IMR-90 (cell line): ENCODE results near the gene RTL9. TPM values are rescaled to one million over a fixed set of nuclear protein-coding genes. Genes with fewer than 3 reads are reported as not detected.

Experiments used
- ATAC-seq: fragments of 200-7000 bp; cut with Tn5 transposase; 2 replicates; pipeline ENCODE4 v1.9.1; 2020; ENCODE audit warnings: low read depth, mild to moderate bottlenecking, moderate library complexity
- BruUV-seq: library from RNA; stranded (reverse); fragments of 400-500 nt; replicated peaks from 2 replicates; lab custom pipeline; 2021; lab: Mats Ljungman, UMichigan
- CTCF ChIA-PET: fragments of 300-600 bp; formaldehyde crosslinking; extraction: SDS; loops from one replicate; lab custom pipeline; 2021; ENCODE audit warnings: antibody characterized with exemption; lab: Yijun Ruan, JAX
- POLR2A ChIA-PET: fragments of 300-600 bp; sonication (Branson Sonifier 250); formaldehyde crosslinking; loops from one replicate; lab custom pipeline; 2022; ENCODE audit warnings: antibody characterized with exemption; ENCODE audit not compliant: unreplicated experiment; lab: Charles Lee
- DNase-seq: peaks from one replicate; pipeline ENCODE4 v3.0.0; 2013
- H2AFZ ChIP-seq: replicated peaks from 2 replicates; pipeline ENCODE3; 2013; ENCODE audit warnings: low read length, mild to moderate bottlenecking; ENCODE audit not compliant: poor library complexity
- H2AK5ac ChIP-seq: 2 replicates; pipeline ENCODE4 v1.6.1; 2013; ENCODE audit warnings: low read depth, low read length, inconsistent platforms
- H2AK9ac ChIP-seq: replicated peaks from 2 replicates; pipeline ENCODE3; 2013; ENCODE audit warnings: mild to moderate bottlenecking, low read depth, low read length, moderate library complexity; ENCODE audit not compliant: poor library complexity
- H2BK120ac ChIP-seq: 2 replicates; pipeline ENCODE4 v1.6.1; 2013; ENCODE audit warnings: low read depth, low read length, inconsistent platforms
- H2BK15ac ChIP-seq: 3 replicates; pipeline ENCODE4 v1.6.1; 2013; ENCODE audit warnings: low read depth, low read length, inconsistent platforms
- H2BK20ac ChIP-seq: 2 replicates; pipeline ENCODE4 v1.6.1; 2013; ENCODE audit warnings: low read depth, mild to moderate bottlenecking, inconsistent platforms, low read length, moderate library complexity
- H2BK5ac ChIP-seq: 2 replicates; pipeline ENCODE4 v1.6.1; 2013; ENCODE audit warnings: mild to moderate bottlenecking, low read depth, low read length, inconsistent platforms; ENCODE audit not compliant: poor library complexity, severe bottlenecking
- H3K14ac ChIP-seq: replicated peaks from 2 replicates; pipeline ENCODE4 v1.6.1; 2013; ENCODE audit warnings: low read depth, low read length, inconsistent platforms
- H3K18ac ChIP-seq: 2 replicates; pipeline ENCODE4 v1.6.1; 2013; ENCODE audit warnings: low read depth, low read length, control low read depth
- H3K23ac ChIP-seq: 2 replicates; pipeline ENCODE4 v1.6.1; 2013; ENCODE audit warnings: low read depth, low read length, inconsistent platforms
- H3K27ac ChIP-seq: 2 replicates; pipeline ENCODE4 v1.5.1; 2013; ENCODE audit warnings: mild to moderate bottlenecking, control low read depth, low read length; ENCODE audit not compliant: insufficient read depth
- H3K27me3 ChIP-seq: 2 replicates; pipeline ENCODE4 v1.6.1; 2013; ENCODE audit warnings: low read length; ENCODE audit not compliant: control insufficient read depth, insufficient read depth
- H3K36me3 ChIP-seq: 2 replicates; pipeline ENCODE4 v1.6.1; 2013; ENCODE audit warnings: low read length, mixed read lengths; ENCODE audit not compliant: control insufficient read depth, insufficient read depth
- H3K4ac ChIP-seq: 2 replicates; pipeline ENCODE4 v1.6.1; 2013; ENCODE audit warnings: low read depth, low read length, inconsistent platforms
- H3K4me1 ChIP-seq: 2 replicates; pipeline ENCODE4 v1.6.1; 2013; ENCODE audit warnings: low read length, mixed read lengths; ENCODE audit not compliant: control insufficient read depth, insufficient read depth
- H3K4me2 ChIP-seq: 2 replicates; pipeline ENCODE4 v1.6.1; 2013; ENCODE audit warnings: low read depth, mild to moderate bottlenecking, control low read depth, low read length, moderate library complexity
- H3K4me3 ChIP-seq: 2 replicates; pipeline ENCODE4 v1.5.1; 2013; ENCODE audit warnings: low read depth, mild to moderate bottlenecking, control low read depth, low read length, moderate library complexity; ENCODE audit not compliant: insufficient read depth
- H3K56ac ChIP-seq: 2 replicates; pipeline ENCODE4 v1.6.1; 2013; ENCODE audit warnings: low read length, inconsistent platforms; ENCODE audit not compliant: insufficient read depth; ENCODE audit errors: extremely low read depth
- H3K79me1 ChIP-seq, 2 experiments: 2 replicates each; pipeline ENCODE4 v1.6.1; 2013; ENCODE audit warnings: low read length in 2 of 2, inconsistent platforms in 1 of 2, low read depth in 1 of 2
- H3K9ac ChIP-seq: 2 replicates; pipeline ENCODE4 v1.6.1; 2013; ENCODE audit warnings: low read depth, low read length, control low read depth
- H3K9me1 ChIP-seq: 2 replicates; pipeline ENCODE4 v1.6.1; 2013; ENCODE audit warnings: low read length, inconsistent platforms; ENCODE audit not compliant: insufficient read depth
- H3K9me3 ChIP-seq: 2 replicates; pipeline ENCODE4 v1.6.1; 2013; ENCODE audit warnings: low read length; ENCODE audit not compliant: control insufficient read depth, insufficient read depth
- H4K20me1 ChIP-seq: 2 replicates; pipeline ENCODE4 v1.6.1; 2013; ENCODE audit warnings: low read length, inconsistent platforms; ENCODE audit not compliant: insufficient read depth
- H4K5ac ChIP-seq: 2 replicates; pipeline ENCODE4 v1.6.1; 2013; ENCODE audit warnings: mild to moderate bottlenecking, low read depth, low read length, control low read depth
- H4K8ac ChIP-seq, 2 experiments: 2 replicates each; pipeline ENCODE4 v1.6.1; 2013; ENCODE audit warnings: low read depth in 2 of 2, low read length in 2 of 2, control low read depth in 1 of 2, inconsistent platforms in 1 of 2
- H4K91ac ChIP-seq: 2 replicates; pipeline ENCODE4 v1.6.1; 2013; ENCODE audit warnings: low read depth, low read length, inconsistent platforms; ENCODE audit not compliant: insufficient read depth
- BHLHE40 ChIP-seq: fragments of 150-350 bp; IDR thresholded peaks from 2 replicates; pipeline ENCODE4 v1.6.1; 2016; ENCODE audit warnings: mild to moderate bottlenecking, low read depth, low read length
- CEBPB ChIP-seq: IDR thresholded peaks from 2 replicates; pipeline ENCODE4 v1.6.1; 2012; ENCODE audit warnings: low read depth, low read length, improper control_type of control experiment
- CHD1 ChIP-seq: IDR thresholded peaks from 2 replicates; pipeline ENCODE4 v1.6.1; 2012; ENCODE audit warnings: low read depth, low read length, improper control_type of control experiment
- FOS ChIP-seq: fragments of 150-350 bp; IDR thresholded peaks from 2 replicates; pipeline ENCODE4 v1.6.1; 2016; ENCODE audit warnings: low read depth, low read length
- MAFK ChIP-seq: IDR thresholded peaks from 2 replicates; pipeline ENCODE4 v1.6.1; 2012; ENCODE audit warnings: low read depth, low read length, improper control_type of control experiment
- MAZ ChIP-seq: IDR thresholded peaks from 2 replicates; pipeline ENCODE4 v1.6.1; 2012; ENCODE audit warnings: low read depth, mild to moderate bottlenecking, low read length, improper control_type of control experiment, moderate library complexity, borderline replicate concordance
- MXI1 ChIP-seq: IDR thresholded peaks from 2 replicates; pipeline ENCODE4 v1.6.1; 2012; ENCODE audit warnings: low read depth, mild to moderate bottlenecking, low read length, moderate library complexity, borderline replicate concordance
- NFE2L2 ChIP-seq: fragments of 150-350 bp; IDR thresholded peaks from 2 replicates; pipeline ENCODE4 v1.6.1; 2016; ENCODE audit warnings: low read depth, mild to moderate bottlenecking, low read length
- POLR2A ChIP-seq: IDR thresholded peaks from 2 replicates; pipeline ENCODE4 v1.6.1; 2012; ENCODE audit warnings: mild to moderate bottlenecking, low read depth, low read length
- RAD21 ChIP-seq: IDR thresholded peaks from 2 replicates; pipeline ENCODE4 v1.6.1; 2012; ENCODE audit warnings: low read length, improper control_type of control experiment
- RCOR1 ChIP-seq: IDR thresholded peaks from 2 replicates; pipeline ENCODE4 v1.6.1; 2012; ENCODE audit warnings: mild to moderate bottlenecking, low read length, improper control_type of control experiment; ENCODE audit not compliant: insufficient replicate concordance
- RFX5 ChIP-seq: IDR thresholded peaks from 2 replicates; pipeline ENCODE4 v1.8.0; 2012; ENCODE audit warnings: low read depth, mild to moderate bottlenecking, low read length, moderate library complexity
- SMC3 ChIP-seq: fragments of 150-350 bp; IDR thresholded peaks from 2 replicates; pipeline ENCODE4 v1.6.1; 2016; ENCODE audit warnings: low read depth, mild to moderate bottlenecking, antibody characterized with exemption, low read length, moderate library complexity
- WGBS, 2 experiments: methylation state at CpG; one replicate each; pipeline versions ENCODE4 v1.1.5 to v1.1.7; 2013; ENCODE audit warnings: missing lambda C conversion rate in 2 of 2; ENCODE audit not compliant: insufficient read length in 1 of 2; ENCODE audit errors: extremely low coverage in 2 of 2; 5-methylcytosine and 5-hydroxymethylcytosine counted together
- dilution Hi-C: fragments of 300-500 bp; cut with HindIII; formaldehyde crosslinking; loops from one replicate; pipeline ENCODE4 v1.14.3; 2018; ENCODE audit warnings: low sequenced_read_pairs; ENCODE audit not compliant: unreplicated experiment
- in situ Hi-C: fragments of 300-500 bp; cut with MboI; formaldehyde crosslinking; loops from 3 replicates; pipeline ENCODE4 v1.14.3; 2019; ENCODE audit warnings: low sequenced_read_pairs, inconsistent platforms, mixed read lengths
- intact Hi-C: fragments of 100-400 bp; cut with micrococcal nuclease; formaldehyde crosslinking; loops from 2 replicates; pipeline ENCODE4 v1.10.0; 2022
- polyA plus RNA-seq, 3 experiments: library from polyadenylated mRNA; depleted of rRNA; stranded (reverse); fragments of >200 nt; gene quantifications; 2 replicates each; pipeline ENCODE4 v1.2.3, GENCODE V29; 2012; ENCODE audit warnings: low replicate concordance in 1 of 3
- total RNA-seq: library from RNA; depleted of rRNA; stranded (reverse); fragments of >200 nt; gene quantifications from 2 replicates; pipeline ENCODE4 v1.2.3, GENCODE V29; 2012
- TF ChIP-seq, protein P1 (sequence below): fragments of 150-350 bp; IDR thresholded peaks from 2 replicates; pipeline ENCODE4 v1.6.1; 2017; ENCODE audit warnings: mild to moderate bottlenecking, antibody characterized with exemption, low read length, low read depth
- TF ChIP-seq, protein P2 (sequence below): fragments of 150-350 bp; IDR thresholded peaks from 2 replicates; pipeline ENCODE4 v1.6.1; 2016; ENCODE audit warnings: low read depth, mild to moderate bottlenecking, low read length, moderate library complexity, borderline replicate concordance
- TF ChIP-seq, protein P3 (sequence below): conservative IDR thresholded peaks from 2 replicates; pipeline ENCODE4 v1.5.1; 2012; ENCODE audit warnings: mild to moderate bottlenecking, low read depth, low read length, improper control_type of control experiment

The RTL9 gene
- total and polyA plus RNA-seq, 2 of the 4 experiments (the other 2 are of a cell fraction) = 0.26 to 0.90 TPM

DNA sequence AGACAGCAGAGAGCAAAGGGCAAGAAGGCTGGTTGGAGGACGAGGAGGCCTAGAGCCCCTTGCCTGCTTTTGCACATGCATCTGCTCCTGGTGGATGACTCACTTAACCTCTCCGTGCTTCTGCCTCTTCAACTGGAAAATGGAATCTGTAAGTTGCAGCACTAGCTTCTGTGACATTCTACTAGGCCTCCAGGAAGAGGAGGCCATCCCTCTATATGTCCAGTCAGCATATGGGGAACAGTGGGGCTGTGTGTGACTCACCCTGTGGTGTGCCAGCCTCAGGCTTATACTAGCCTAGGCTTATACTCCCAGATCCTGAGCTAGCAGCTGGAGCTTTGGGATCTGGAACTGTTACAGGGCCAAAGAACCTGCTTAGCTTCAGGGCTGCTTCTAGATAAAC lies 36.0 kb downstream of the RTL9 start:
- in situ Hi-C loops = no loop called here
- no peak overlapping the region; the same call in 1 of the 2 replicates for H3K27ac ChIP-seq
- H4K8ac ChIP-seq = peak overlapping the region in 1 of 2 experiments; percentile 67; a peak in 2 of 4 replicates
- CTCF ChIA-PET = no interaction called here
- ATAC-seq (peak; percentile 92), DNase-seq (peak; percentile 86)
- dilution Hi-C loops = no loop called here
- peaks cover 7% of the 10 kb centered on the region for H3K4me1 ChIP-seq
- POLR2A ChIA-PET = no interaction called here
- peaks cover 2% of the 10 kb centered on the region; the same call in 1 of the 2 replicates for H3K27me3 ChIP-seq
- H3K79me1 ChIP-seq = no peaks in the 10 kb centered on the region
- H4K91ac ChIP-seq = peak overlapping the region; percentile 63; the same call in 1 of the 2 replicates
- peak overlapping the region; percentile 2 for H2AFZ ChIP-seq
- intact Hi-C loops = no loop called here
- H4K5ac ChIP-seq = no peak overlapping the region
- no peak overlapping the region for H3K23ac ChIP-seq
- no peak overlapping the region for H3K9ac ChIP-seq
- no peak overlapping the region for H3K18ac ChIP-seq
- H2BK20ac ChIP-seq = no peak overlapping the region
- H3K36me3 ChIP-seq = no peaks in the 10 kb centered on the region
- H3K14ac ChIP-seq = no peak overlapping the region
- peak overlapping the region; percentile 60 for H2BK5ac ChIP-seq
- 0 out of 2 replicates have a peak, but pooled peaks cover 3% of the 10 kb centered on the region for H3K9me1 ChIP-seq
- WGBS, 2 experiments = no CpG with 5 or more reads among the region's 2 CpGs
- H2AK5ac ChIP-seq = peak overlapping the region; percentile 33; the same call in 1 of the 2 replicates
- no peak overlapping the region for H3K56ac ChIP-seq
- H2AK9ac ChIP-seq = no peak overlapping the region
- no peak for TF ChIP-seq RCOR1
- TF ChIP-seq RFX5 = no peak
- no peak for TF ChIP-seq RAD21
- no peak for TF ChIP-seq SMC3
- TF ChIP-seq, protein P1, sequence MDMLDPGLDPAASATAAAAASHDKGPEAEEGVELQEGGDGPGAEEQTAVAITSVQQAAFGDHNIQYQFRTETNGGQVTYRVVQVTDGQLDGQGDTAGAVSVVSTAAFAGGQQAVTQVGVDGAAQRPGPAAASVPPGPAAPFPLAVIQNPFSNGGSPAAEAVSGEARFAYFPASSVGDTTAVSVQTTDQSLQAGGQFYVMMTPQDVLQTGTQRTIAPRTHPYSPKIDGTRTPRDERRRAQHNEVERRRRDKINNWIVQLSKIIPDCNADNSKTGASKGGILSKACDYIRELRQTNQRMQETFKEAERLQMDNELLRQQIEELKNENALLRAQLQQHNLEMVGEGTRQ = no peak
- no peak for TF ChIP-seq BHLHE40
- TF ChIP-seq MXI1 = no peak
- TF ChIP-seq POLR2A = no peak
- TF ChIP-seq NFE2L2 = no peak
- no peak for TF ChIP-seq CEBPB
- TF ChIP-seq, protein P2, sequence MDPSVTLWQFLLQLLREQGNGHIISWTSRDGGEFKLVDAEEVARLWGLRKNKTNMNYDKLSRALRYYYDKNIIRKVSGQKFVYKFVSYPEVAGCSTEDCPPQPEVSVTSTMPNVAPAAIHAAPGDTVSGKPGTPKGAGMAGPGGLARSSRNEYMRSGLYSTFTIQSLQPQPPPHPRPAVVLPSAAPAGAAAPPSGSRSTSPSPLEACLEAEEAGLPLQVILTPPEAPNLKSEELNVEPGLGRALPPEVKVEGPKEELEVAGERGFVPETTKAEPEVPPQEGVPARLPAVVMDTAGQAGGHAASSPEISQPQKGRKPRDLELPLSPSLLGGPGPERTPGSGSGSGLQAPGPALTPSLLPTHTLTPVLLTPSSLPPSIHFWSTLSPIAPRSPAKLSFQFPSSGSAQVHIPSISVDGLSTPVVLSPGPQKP = no peak
- no peak for TF ChIP-seq MAZ
- TF ChIP-seq MAFK = peak; percentile 85
- TF ChIP-seq, protein P3, sequence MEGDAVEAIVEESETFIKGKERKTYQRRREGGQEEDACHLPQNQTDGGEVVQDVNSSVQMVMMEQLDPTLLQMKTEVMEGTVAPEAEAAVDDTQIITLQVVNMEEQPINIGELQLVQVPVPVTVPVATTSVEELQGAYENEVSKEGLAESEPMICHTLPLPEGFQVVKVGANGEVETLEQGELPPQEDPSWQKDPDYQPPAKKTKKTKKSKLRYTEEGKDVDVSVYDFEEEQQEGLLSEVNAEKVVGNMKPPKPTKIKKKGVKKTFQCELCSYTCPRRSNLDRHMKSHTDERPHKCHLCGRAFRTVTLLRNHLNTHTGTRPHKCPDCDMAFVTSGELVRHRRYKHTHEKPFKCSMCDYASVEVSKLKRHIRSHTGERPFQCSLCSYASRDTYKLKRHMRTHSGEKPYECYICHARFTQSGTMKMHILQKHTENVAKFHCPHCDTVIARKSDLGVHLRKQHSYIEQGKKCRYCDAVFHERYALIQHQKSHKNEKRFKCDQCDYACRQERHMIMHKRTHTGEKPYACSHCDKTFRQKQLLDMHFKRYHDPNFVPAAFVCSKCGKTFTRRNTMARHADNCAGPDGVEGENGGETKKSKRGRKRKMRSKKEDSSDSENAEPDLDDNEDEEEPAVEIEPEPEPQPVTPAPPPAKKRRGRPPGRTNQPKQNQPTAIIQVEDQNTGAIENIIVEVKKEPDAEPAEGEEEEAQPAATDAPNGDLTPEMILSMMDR = no peak
- peak; percentile 24; the same call in 1 of the 2 replicates for TF ChIP-seq FOS
- TF ChIP-seq CHD1 = no peak
- H3K4me2 ChIP-seq = no peak overlapping the region
- no peaks in the 10 kb centered on the region for H4K20me1 ChIP-seq
- no peak overlapping the region for H3K4me3 ChIP-seq
- BruUV-seq = no TSS peak
- H3K9me3 ChIP-seq = no peaks in the 10 kb centered on the region
- H3K4ac ChIP-seq = peak overlapping the region; percentile 73; the same call in 1 of the 2 replicates
- peak overlapping the region; percentile 62; the same call in 1 of the 2 replicates for H2BK120ac ChIP-seq
- H2BK15ac ChIP-seq = peak overlapping the region; percentile 36; the same call in 1 of the 3 replicates
